ENCODE results near the gene KCTD17. TPM values are rescaled to one million over a fixed set of nuclear protein-coding genes. Genes with fewer than 3 reads are reported as not detected.

KCTD17 gene
- total and polyA plus RNA-seq, 2 experiments from 2014 or later, result 38.4 to 49.5 TPM

DNA sequence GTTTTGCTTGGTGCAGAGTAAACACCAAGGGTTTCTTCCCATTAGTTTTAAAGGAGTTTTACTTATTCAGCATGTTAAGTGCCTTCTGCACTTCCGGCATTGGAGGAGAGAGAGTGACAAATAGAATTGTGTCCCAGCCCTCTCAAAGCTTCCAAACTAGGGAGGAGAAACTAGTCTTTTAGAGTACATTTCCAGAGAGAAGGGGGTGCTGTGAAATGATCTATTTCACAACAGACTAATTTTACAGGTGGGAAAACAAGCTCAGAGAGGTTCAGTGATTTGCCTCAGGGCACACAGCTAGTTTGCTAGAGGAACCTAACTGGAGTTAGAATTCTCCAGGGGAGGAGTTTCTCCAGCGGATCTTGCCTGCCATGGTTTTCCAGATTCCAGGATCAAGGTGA is 19.4 kb upstream of the KCTD17 start:
- no peaks in the 10 kb centered on the region for H3K27me3 ChIP-seq
- H3K27ac ChIP-seq, result no peak overlapping the region
- H3K4me1 ChIP-seq (ENCODE audit: low read depth), result no peaks in the 10 kb centered on the region
- no peaks in the 10 kb centered on the region for H3K9me3 ChIP-seq (ENCODE audit: low read depth)
- no peak for TF ChIP-seq CTCF (IDR thresholded peaks at IDR 0.05; ENCODE audit: low read depth, low read length)
- H3K36me3 ChIP-seq, result peaks cover 4% of the 10 kb centered on the region
- no peak for DNase-seq (ENCODE audit: low read depth in 1 of 2, low spot score in 1 of 2)
- H3K4me3 ChIP-seq, result no peak overlapping the region

DNA sequence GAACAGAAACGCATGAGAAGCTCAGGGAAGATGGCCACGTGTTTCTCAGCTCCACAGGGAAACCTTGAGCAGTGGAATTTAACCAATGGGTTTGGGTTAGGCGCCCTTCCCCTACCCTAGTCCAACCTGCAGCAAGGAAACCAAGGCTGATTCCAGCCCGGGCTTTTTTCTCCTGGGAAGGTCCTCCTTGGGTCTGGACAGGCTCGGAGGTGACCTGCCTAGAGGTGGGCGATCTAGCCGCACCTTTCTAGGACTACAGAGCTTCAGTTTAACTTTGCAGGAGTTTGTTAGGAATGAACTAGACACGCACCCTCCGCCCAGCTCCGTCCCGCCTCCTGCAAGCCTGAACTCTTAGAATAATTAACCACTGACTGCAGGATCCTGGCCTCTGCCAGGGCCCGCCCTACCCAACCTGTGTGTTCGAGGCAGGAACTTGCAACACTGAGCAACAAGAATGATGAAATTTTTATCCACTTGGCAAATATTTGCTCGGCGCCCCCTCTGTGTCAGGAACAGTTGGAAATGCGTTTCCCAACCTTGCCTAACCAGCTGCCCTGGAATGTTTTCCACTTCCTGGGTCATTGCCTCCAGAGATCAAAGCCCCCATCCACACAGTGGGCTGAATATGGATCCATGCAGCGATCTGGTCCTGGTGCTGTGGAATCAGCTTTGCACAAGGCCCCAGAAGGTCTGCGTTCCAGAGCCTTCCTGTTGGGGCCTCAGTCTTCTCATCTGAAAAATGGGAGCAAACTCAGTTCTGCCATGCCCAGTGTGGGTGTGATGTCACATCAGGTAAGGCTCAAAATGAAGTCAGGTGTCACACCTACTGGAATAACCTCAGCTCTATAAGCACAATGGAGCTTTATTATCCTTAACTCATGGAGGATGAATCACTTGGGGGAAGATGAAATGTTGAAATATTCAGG is 18.7 kb upstream of the KCTD17 start:
- Histone ChIP-seq H3K9me3 (ENCODE audit: low read depth) (no peaks in the 10 kb centered on the region), H3K36me3 (peaks cover 4% of the 10 kb centered on the region), H3K27me3 (no peaks in the 10 kb centered on the region), H3K4me1 (ENCODE audit: low read depth) (no peaks in the 10 kb centered on the region), H3K4me3 (no peak overlapping the region), H3K27ac (no peak overlapping the region)
- no peak for TF ChIP-seq CTCF (IDR thresholded peaks at IDR 0.05; ENCODE audit: low read depth, low read length)
- peak in 1 of 2 donors; percentile 97 for DNase-seq (ENCODE audit: low read depth in 1 of 2, low spot score in 1 of 2)

- DNase-seq (ENCODE audit: low read depth in 1 of 2, low spot score in 1 of 2), result no peak
- Histone ChIP-seq H3K27me3 (no peaks in the 10 kb centered on the region), H3K4me1 (ENCODE audit: low read depth) (no peaks in the 10 kb centered on the region), H3K27ac (no peak overlapping the region), H3K36me3 (peaks cover 4% of the 10 kb centered on the region), H3K4me3 (no peak overlapping the region), H3K9me3 (ENCODE audit: low read depth) (no peaks in the 10 kb centered on the region)
- TF ChIP-seq CTCF (IDR thresholded peaks at IDR 0.05; ENCODE audit: low read depth, low read length), result no peak
Observed at GRCh38 chr22:37033605-37034430, 17.7 kb upstream of the KCTD17 start.

GRCh38 chr22:37036655-37037377 is 14.7 kb upstream of the KCTD17 start:
- no peak overlapping the region for H3K4me3 ChIP-seq
- H3K27ac ChIP-seq, result no peak overlapping the region
- TF ChIP-seq CTCF (IDR thresholded peaks at IDR 0.05; ENCODE audit: low read depth, low read length), result no peak
- DNase-seq (ENCODE audit: low read depth in 1 of 2, low spot score in 1 of 2), result no peak
- H3K9me3 ChIP-seq (ENCODE audit: low read depth), result no peaks in the 10 kb centered on the region
- no peaks in the 10 kb centered on the region for H3K27me3 ChIP-seq
- no peaks in the 10 kb centered on the region for H3K36me3 ChIP-seq
- no peaks in the 10 kb centered on the region for H3K4me1 ChIP-seq (ENCODE audit: low read depth)

GRCh38 chr22:37037669-37038068 is 13.9 kb upstream of the KCTD17 start:
- Histone ChIP-seq H3K27me3 (no peaks in the 10 kb centered on the region), H3K4me1 (ENCODE audit: low read depth) (no peaks in the 10 kb centered on the region), H3K27ac (no peak overlapping the region), H3K9me3 (ENCODE audit: low read depth) (no peaks in the 10 kb centered on the region), H3K4me3 (no peak overlapping the region), H3K36me3 (no peaks in the 10 kb centered on the region)
- no peak for DNase-seq (ENCODE audit: low read depth in 1 of 2, low spot score in 1 of 2)
- TF ChIP-seq CTCF (IDR thresholded peaks at IDR 0.05; ENCODE audit: low read depth, low read length), result no peak

Measured in cardiac muscle cell (in vitro differentiated cells and primary cell).